OCI-LY3 (cell line): ENCODE measurements around the gene OR1F1.

ENCODE experiments used
- H2AFZ ChIP-seq: fragments of 200-600, 300-600 bp; shearing (Covaris generic); 2 replicates; pipeline ENCODE4 v1.6.0; 2014; ENCODE audit warnings: antibody characterized with exemption, low read depth, low read length
- H3K27ac ChIP-seq: fragments of 200-600, 300-600 bp; sonication (generic); 2 replicates; pipeline ENCODE4 v1.5.1; 2014; ENCODE audit warnings: mild to moderate bottlenecking, low read length, moderate library complexity, mixed read lengths
- H3K27me3 ChIP-seq: fragments of 200-600, 300-600 bp; sonication (generic); 2 replicates; pipeline ENCODE4 v1.6.1; 2014; ENCODE audit warnings: low read depth, low read length, mixed read lengths
- H3K36me3 ChIP-seq: fragments of 200-600, 300-600 bp; sonication (generic); replicated peaks from 2 replicates; pipeline ENCODE3; 2014; ENCODE audit warnings: low read depth, low read length, mixed read lengths
- H3K4me1 ChIP-seq: fragments of 300-600, 200-600 bp; sonication (generic); 2 replicates; pipeline ENCODE4 v1.6.1; 2014; ENCODE audit warnings: low read length, mixed read lengths
- H3K4me2 ChIP-seq: fragments of 200-600, 300-600 bp; sonication (generic); 2 replicates; pipeline ENCODE4 v1.6.1; 2014; ENCODE audit warnings: low read length, mixed read lengths
- H3K4me3 ChIP-seq: fragments of 300-600, 200-600 bp; sonication (generic); 2 replicates; pipeline ENCODE4 v1.5.1; 2014; ENCODE audit warnings: antibody characterized with exemption, mild to moderate bottlenecking, low read length, moderate library complexity
- H3K79me2 ChIP-seq: fragments of 300-600, 200-600 bp; shearing (Covaris generic); 2 replicates; pipeline ENCODE4 v1.6.1; 2014; ENCODE audit warnings: mild to moderate bottlenecking, low read length, mixed read lengths
- H3K9ac ChIP-seq: fragments of 300-600, 200-600 bp; shearing (Covaris generic); 2 replicates; pipeline ENCODE4 v1.6.0; 2014; ENCODE audit warnings: mild to moderate bottlenecking, low read length, moderate library complexity
- H3K9me3 ChIP-seq: fragments of 200-600, 300-600 bp; shearing (Covaris generic); 2 replicates; pipeline ENCODE4 v1.6.1; 2014; ENCODE audit warnings: low read length, mixed read lengths; ENCODE audit not compliant: insufficient read depth
- H4K20me1 ChIP-seq: fragments of 200-600, 300-600 bp; sonication (generic); 2 replicates; pipeline ENCODE4 v1.6.1; 2016; ENCODE audit warnings: low read length, mixed read lengths; ENCODE audit not compliant: insufficient read depth
- EZH2phosphoT487 ChIP-seq: fragments of 200-600 bp; shearing (Covaris generic); IDR thresholded peaks from 2 replicates; pipeline ENCODE4 v1.6.1; 2018; ENCODE audit warnings: antibody characterized with exemption, mixed run types, low read depth
- TF ChIP-seq, protein P1 (sequence below): fragments of 200-600, 300-600 bp; sonication (generic); IDR thresholded peaks from 2 replicates; pipeline ENCODE4 v1.5.1; 2014; ENCODE audit warnings: antibody characterized with exemption, low read length, low read depth

OR1F1 gene

GRCh38 chr16:3149193-3149530 is 38.8 kb upstream of the OR1F1 start:
- no peaks in the 10 kb centered on the region for H3K36me3 ChIP-seq
- peak overlapping the region; percentile 70 for H3K27ac ChIP-seq
- H3K4me3 ChIP-seq = peak overlapping the region; percentile 90
- H3K4me2 ChIP-seq = peak overlapping the region; percentile 90
- H2AFZ ChIP-seq = peak overlapping the region; percentile 45; the same call in 1 of the 2 replicates
- H3K9me3 ChIP-seq = no peaks in the 10 kb centered on the region
- H3K4me1 ChIP-seq = peaks cover 6% of the 10 kb centered on the region; the same call in 1 of the 2 replicates
- peak overlapping the region; percentile 91 for H3K9ac ChIP-seq
- H3K79me2 ChIP-seq = no peaks in the 10 kb centered on the region
- H4K20me1 ChIP-seq = no peaks in the 10 kb centered on the region
- TF ChIP-seq, protein P1, sequence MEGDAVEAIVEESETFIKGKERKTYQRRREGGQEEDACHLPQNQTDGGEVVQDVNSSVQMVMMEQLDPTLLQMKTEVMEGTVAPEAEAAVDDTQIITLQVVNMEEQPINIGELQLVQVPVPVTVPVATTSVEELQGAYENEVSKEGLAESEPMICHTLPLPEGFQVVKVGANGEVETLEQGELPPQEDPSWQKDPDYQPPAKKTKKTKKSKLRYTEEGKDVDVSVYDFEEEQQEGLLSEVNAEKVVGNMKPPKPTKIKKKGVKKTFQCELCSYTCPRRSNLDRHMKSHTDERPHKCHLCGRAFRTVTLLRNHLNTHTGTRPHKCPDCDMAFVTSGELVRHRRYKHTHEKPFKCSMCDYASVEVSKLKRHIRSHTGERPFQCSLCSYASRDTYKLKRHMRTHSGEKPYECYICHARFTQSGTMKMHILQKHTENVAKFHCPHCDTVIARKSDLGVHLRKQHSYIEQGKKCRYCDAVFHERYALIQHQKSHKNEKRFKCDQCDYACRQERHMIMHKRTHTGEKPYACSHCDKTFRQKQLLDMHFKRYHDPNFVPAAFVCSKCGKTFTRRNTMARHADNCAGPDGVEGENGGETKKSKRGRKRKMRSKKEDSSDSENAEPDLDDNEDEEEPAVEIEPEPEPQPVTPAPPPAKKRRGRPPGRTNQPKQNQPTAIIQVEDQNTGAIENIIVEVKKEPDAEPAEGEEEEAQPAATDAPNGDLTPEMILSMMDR = no peak
- TF ChIP-seq EZH2phosphoT487 = no peak
- H3K27me3 ChIP-seq = no peaks in the 10 kb centered on the region

DNA sequence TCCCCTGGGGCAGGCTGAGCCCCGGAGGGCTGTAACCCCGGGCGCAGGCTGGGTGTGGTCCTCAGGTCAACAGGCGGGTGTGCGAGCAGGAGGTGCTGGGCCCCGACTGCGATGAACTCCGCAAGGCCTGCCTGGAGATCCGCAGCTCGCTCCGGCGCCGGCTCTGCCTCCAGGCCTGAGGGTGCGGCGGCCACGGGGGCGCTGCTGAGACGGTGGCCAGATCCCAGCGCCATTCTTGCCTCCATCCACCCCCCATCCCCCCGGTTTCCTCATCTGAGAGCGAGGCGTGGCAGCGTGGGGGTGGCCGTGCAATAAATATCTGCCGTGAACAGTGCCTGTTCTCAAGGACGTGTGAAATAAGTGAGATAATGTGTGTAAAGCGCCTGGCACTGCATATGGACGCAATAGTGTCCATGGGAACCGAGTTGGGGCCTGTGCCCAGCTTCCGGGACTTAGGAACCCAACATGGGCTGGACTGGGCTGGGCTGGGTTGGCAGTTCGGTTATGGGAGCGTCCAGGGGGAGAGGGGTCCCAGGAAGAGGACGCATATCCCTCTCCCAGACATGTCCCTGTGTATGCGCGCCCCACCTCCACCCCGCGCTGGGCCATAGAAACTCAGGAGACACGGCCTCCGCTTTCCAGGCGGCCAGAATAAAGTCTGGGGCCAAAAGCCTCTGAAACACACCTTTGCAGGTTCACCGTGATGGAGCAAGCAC is 38.2 kb upstream of the OR1F1 start:
- peak overlapping the region; percentile 70 for H3K27ac ChIP-seq

DNA sequence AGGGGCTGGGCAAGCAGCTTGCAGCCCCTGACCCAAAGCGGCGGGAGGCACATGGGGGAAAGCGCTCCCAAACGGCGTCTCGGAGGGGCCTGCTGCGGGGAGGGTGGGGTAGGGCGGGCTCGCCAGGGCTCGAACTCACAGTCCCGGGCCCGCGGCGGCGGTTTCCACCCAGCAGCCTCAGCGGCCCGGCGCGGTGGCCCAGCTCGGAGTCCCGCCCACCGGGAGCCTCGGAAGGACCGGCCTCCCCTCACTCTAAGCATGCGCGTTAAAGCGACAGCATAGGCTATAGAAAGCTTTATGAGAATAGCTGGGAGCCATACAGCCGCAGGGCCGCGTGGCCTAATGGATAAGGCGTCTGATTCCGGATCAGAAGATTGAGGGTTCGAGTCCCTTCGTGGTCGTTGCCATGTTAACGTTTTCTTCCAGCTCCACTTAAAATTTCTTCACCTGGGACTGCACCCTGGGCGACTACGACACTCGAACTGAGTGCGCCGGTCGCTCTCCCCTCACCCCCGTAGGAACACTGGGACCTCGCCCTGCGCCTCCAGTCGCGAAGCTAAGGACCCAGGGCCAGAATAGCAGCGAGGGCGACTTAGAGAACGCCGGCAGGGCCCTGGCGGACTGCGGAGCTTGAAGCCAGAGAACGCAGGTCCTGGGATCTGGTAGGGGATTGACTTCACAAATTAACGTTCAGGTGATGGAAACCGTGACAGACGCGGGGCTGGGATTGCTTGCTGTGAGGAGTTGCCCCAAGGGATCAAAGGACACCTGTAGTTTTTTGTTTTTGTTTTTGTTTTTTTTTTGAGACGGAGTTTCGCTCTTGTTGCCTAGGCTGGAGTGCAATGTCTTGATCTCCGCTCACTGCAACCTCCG is 37.4 kb upstream of the OR1F1 start:
- H3K4me1 ChIP-seq = peaks cover 6% of the 10 kb centered on the region; the same call in 1 of the 2 replicates
- TF ChIP-seq, protein P1 = no peak
- TF ChIP-seq EZH2phosphoT487 = no peak
- H3K27ac ChIP-seq = peak overlapping the region; percentile 70
- no peaks in the 10 kb centered on the region for H3K36me3 ChIP-seq
- no peaks in the 10 kb centered on the region for H3K9me3 ChIP-seq
- H3K4me3 ChIP-seq = peak overlapping the region; percentile 90
- peak overlapping the region; percentile 90 for H3K4me2 ChIP-seq
- peak overlapping the region; percentile 71; the same call in 1 of the 2 replicates for H2AFZ ChIP-seq
- H3K9ac ChIP-seq = peak overlapping the region; percentile 91
- no peaks in the 10 kb centered on the region for H4K20me1 ChIP-seq
- no peaks in the 10 kb centered on the region for H3K27me3 ChIP-seq
- H3K79me2 ChIP-seq = no peaks in the 10 kb centered on the region

More for the DNA sequence above, 38.2 kb upstream of the OR1F1 start:
- H3K4me3 ChIP-seq = peak overlapping the region; percentile 90
- H3K4me1 ChIP-seq = peaks cover 6% of the 10 kb centered on the region; the same call in 1 of the 2 replicates
- peak overlapping the region; percentile 90 for H3K4me2 ChIP-seq
- H2AFZ ChIP-seq = peak overlapping the region; percentile 71
- TF ChIP-seq EZH2phosphoT487 = no peak
- TF ChIP-seq, protein P1 = peak; percentile 54
- peak overlapping the region; percentile 91 for H3K9ac ChIP-seq
- H3K79me2 ChIP-seq = no peaks in the 10 kb centered on the region
- H3K9me3 ChIP-seq = no peaks in the 10 kb centered on the region
- no peaks in the 10 kb centered on the region for H3K27me3 ChIP-seq
- no peaks in the 10 kb centered on the region for H4K20me1 ChIP-seq
- H3K36me3 ChIP-seq = no peaks in the 10 kb centered on the region

DNA sequence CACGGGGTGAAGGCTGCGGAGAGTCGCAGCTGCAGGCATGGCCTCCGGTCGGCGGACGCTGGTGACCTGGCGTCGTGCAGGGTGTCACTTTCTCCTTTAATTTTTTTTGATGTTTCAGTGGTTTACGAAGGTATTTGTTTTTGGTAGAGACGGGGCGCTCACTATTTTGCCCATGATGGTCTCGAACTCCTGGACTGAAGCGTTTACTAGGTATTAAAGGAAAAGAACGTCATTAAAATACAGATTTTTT is 36.1 kb upstream of the OR1F1 start:
- Histone ChIP-seq H3K27ac (peak overlapping the region; percentile 39), H3K27me3 (no peaks in the 10 kb centered on the region), H3K4me3 (peak overlapping the region; percentile 85), H3K9ac (peak overlapping the region; percentile 40), H4K20me1 (no peaks in the 10 kb centered on the region), H3K4me1 (peaks cover 6% of the 10 kb centered on the region; the same call in 1 of the 2 replicates), H3K4me2 (peak overlapping the region; percentile 81), H3K36me3 (no peaks in the 10 kb centered on the region), H2AFZ (peak overlapping the region; percentile 43; the same call in 1 of the 2 replicates), H3K79me2 (no peaks in the 10 kb centered on the region), H3K9me3 (no peaks in the 10 kb centered on the region)
- TF ChIP-seq EZH2phosphoT487 = no peak
- TF ChIP-seq, protein P1 = no peak
